Measurements from ENCODE around the gene MARCHF6. TPM values are rescaled to one million over a fixed set of nuclear protein-coding genes. Genes with fewer than 3 reads are reported as not detected.

The MARCHF6 gene
- total and polyA plus RNA-seq, 2 of the 8 experiments (the other 6 are each of a cell fraction or from before 2014, with no cell fraction given): 93.1 to 118 TPM

GRCh38 chr5:10321882-10322281 is 31.6 kb upstream of the MARCHF6 start:
- no peaks in the 10 kb centered on the region for H3K36me3 ChIP-seq (ENCODE audit: control insufficient read depth in 2 of 4, insufficient read depth in 4 of 4, low read length in 3 of 4)
- no peak overlapping the region for H4K91ac ChIP-seq (replicated peaks; ENCODE audit: insufficient read length, low read length)
- H3K23me2 ChIP-seq (ENCODE audit: low read depth, low read length): no peaks in the 10 kb centered on the region
- no peak overlapping the region for H2AK5ac ChIP-seq (ENCODE audit: low read depth, low read length)
- no peak overlapping the region for H2BK20ac ChIP-seq (ENCODE audit: low read length)
- no peak overlapping the region for H3K4me3 ChIP-seq (ENCODE audit: extremely low read depth in 1 of 4, insufficient read depth in 2 of 4, low read depth in 3 of 4, low read length in 4 of 4)
- H3K18ac ChIP-seq (ENCODE audit: extremely low read depth, low read length): no peak overlapping the region
- H2BK120ac ChIP-seq (replicated peaks; ENCODE audit: low read depth, low read length): no peak overlapping the region
- H4K8ac ChIP-seq (ENCODE audit: extremely low read depth, insufficient read depth, low read length): peak overlapping the region; percentile 35; the same call in 1 of the 2 replicates
- H3K4me1 ChIP-seq (replicated peaks in 1 of 4; ENCODE audit: control insufficient read depth in 3 of 4, insufficient read depth in 4 of 4, low read length in 3 of 4): no peaks in the 10 kb centered on the region
- no peak overlapping the region for H3K9ac ChIP-seq (replicated peaks in 1 of 4; ENCODE audit: extremely low read depth in 1 of 4, low read depth in 3 of 4, low read length in 3 of 4)
- H4K20me1 ChIP-seq (replicated peaks in 1 of 2; ENCODE audit: control insufficient read depth in 1 of 2, insufficient read depth in 2 of 2, low read length in 2 of 2): no peaks in the 10 kb centered on the region
- ChIA-PET POLR2A (ENCODE audit: partially characterized antibody) (no interaction called here), CTCF (ENCODE audit: partially characterized antibody) (no interaction called here)
- no peaks in the 10 kb centered on the region for H3K79me1 ChIP-seq (ENCODE audit: low read depth, low read length)
- H3K56ac ChIP-seq (replicated peaks; ENCODE audit: insufficient read length, low read depth, low read length): no peak overlapping the region
- 83% methylated on average over 9 of the region's 9 CpGs; no CpG with 5 or more reads in 1 of the 2 experiments for WGBS, 2 experiments (ENCODE audit: extremely low coverage in 1 of 2, insufficient coverage in 1 of 2, insufficient read length in 1 of 2, insufficient replicate concordance in 2 of 2, low coverage in 1 of 2, low lambda C conversion rate in 2 of 2, missing lambda C conversion rate in 1 of 2)
- no peak overlapping the region for H3K14ac ChIP-seq (ENCODE audit: insufficient read length)
- no peak overlapping the region for H3K4me2 ChIP-seq (ENCODE audit: insufficient read depth in 1 of 2, low read depth in 2 of 2, low read length in 2 of 2)
- H3K4ac ChIP-seq (replicated peaks; ENCODE audit: insufficient read length, low read depth, low read length): no peak overlapping the region
- FAIRE-seq (no peak), DNase-seq (ENCODE audit: low read depth in 1 of 2, low spot score in 2 of 2) (no peak)
- H2BK12ac ChIP-seq (ENCODE audit: low read depth, low read length): no peak overlapping the region
- no peak overlapping the region for H3K23ac ChIP-seq (ENCODE audit: insufficient read length)
- no peak overlapping the region for H2BK5ac ChIP-seq (ENCODE audit: low read depth, low read length)
- H3K9me3 ChIP-seq (ENCODE audit: insufficient read depth in 2 of 2, low read depth in 1 of 2, low read length in 1 of 2): no peaks in the 10 kb centered on the region
- no peaks in the 10 kb centered on the region for H3K27me3 ChIP-seq (replicated peaks in 1 of 4; ENCODE audit: control insufficient read depth in 3 of 4, extremely low read depth in 1 of 4, insufficient read depth in 3 of 4, low read length in 3 of 4)
- no peaks in the 10 kb centered on the region for H3K79me2 ChIP-seq (ENCODE audit: control insufficient read depth in 1 of 2, insufficient read depth in 2 of 2, low read length in 2 of 2)
- H2AFZ ChIP-seq (ENCODE audit: low read length): no peak overlapping the region
- TF ChIP-seq, protein P1, sequence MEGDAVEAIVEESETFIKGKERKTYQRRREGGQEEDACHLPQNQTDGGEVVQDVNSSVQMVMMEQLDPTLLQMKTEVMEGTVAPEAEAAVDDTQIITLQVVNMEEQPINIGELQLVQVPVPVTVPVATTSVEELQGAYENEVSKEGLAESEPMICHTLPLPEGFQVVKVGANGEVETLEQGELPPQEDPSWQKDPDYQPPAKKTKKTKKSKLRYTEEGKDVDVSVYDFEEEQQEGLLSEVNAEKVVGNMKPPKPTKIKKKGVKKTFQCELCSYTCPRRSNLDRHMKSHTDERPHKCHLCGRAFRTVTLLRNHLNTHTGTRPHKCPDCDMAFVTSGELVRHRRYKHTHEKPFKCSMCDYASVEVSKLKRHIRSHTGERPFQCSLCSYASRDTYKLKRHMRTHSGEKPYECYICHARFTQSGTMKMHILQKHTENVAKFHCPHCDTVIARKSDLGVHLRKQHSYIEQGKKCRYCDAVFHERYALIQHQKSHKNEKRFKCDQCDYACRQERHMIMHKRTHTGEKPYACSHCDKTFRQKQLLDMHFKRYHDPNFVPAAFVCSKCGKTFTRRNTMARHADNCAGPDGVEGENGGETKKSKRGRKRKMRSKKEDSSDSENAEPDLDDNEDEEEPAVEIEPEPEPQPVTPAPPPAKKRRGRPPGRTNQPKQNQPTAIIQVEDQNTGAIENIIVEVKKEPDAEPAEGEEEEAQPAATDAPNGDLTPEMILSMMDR (IDR thresholded peaks at IDR 0.05; ENCODE audit: control extremely low read depth in 1 of 3, insufficient read depth in 1 of 3, low read depth in 1 of 3, low read length in 3 of 3): no peak
- no peak for TF ChIP-seq POLR2A (IDR thresholded peaks at IDR 0.05; ENCODE audit: control extremely low read depth in 1 of 2, low read depth in 2 of 2, low read length in 2 of 2)
- no peak for TF ChIP-seq TAF1 (IDR thresholded peaks at IDR 0.05; ENCODE audit: low read depth, low read length)
- TF ChIP-seq JUND (IDR thresholded peaks at IDR 0.05; ENCODE audit: low read length): no peak
- TF ChIP-seq CHD2 (IDR thresholded peaks at IDR 0.05; ENCODE audit: low read length): no peak
- H2BK15ac ChIP-seq (ENCODE audit: low read length): no peak overlapping the region
- no peak overlapping the region for H3K27ac ChIP-seq (ENCODE audit: low read depth, low read length)
- no peak overlapping the region for H4K5ac ChIP-seq (ENCODE audit: insufficient read length, low read depth, low read length)

Data from H1 (cell line).